Mesenchymal stem cell (in vitro differentiated cells and primary cell): ENCODE measurements around the gene PPIL3.
A peak's percentile ranks its signal among the peaks of the same experiment; 100 is the strongest.

ENCODE experiments used
- DNase-seq: peaks from one replicate; pipeline ENCODE4 v3.0.0-alpha.2; 2013
- H2AFZ ChIP-seq: one replicate; pipeline ENCODE4 v1.6.1; 2013; ENCODE audit warnings: low read depth, mild to moderate bottlenecking, control low read depth, inconsistent platforms, low read length, moderate library complexity
- H2AK5ac ChIP-seq: 2 replicates; pipeline ENCODE4 v1.6.1; 2013; ENCODE audit warnings: low read length, moderate library complexity, mild to moderate bottlenecking, inconsistent platforms; ENCODE audit not compliant: severe bottlenecking
- H2BK120ac ChIP-seq: one replicate; pipeline ENCODE4 v1.6.1; 2013; ENCODE audit warnings: low read depth, mild to moderate bottlenecking, inconsistent platforms, low read length, moderate library complexity
- H2BK12ac ChIP-seq, 2 experiments: one replicate each; pipeline ENCODE4 v1.6.1; 2013; ENCODE audit warnings: inconsistent platforms in 2 of 2, low read length in 2 of 2, mild to moderate bottlenecking in 2 of 2, moderate library complexity in 2 of 2, control low read depth in 1 of 2
- H2BK15ac ChIP-seq: one replicate; pipeline ENCODE4 v1.6.1; 2013; ENCODE audit warnings: mild to moderate bottlenecking, low read depth, inconsistent platforms; ENCODE audit not compliant: poor library complexity, severe bottlenecking
- H2BK5ac ChIP-seq: 2 replicates; pipeline ENCODE4 v1.6.1; 2013; ENCODE audit warnings: low read depth, mild to moderate bottlenecking, low read length, control low read depth, inconsistent platforms; ENCODE audit not compliant: poor library complexity, severe bottlenecking
- H3K14ac ChIP-seq, 2 experiments: one replicate each; pipeline ENCODE4 v1.6.1; 2013; ENCODE audit warnings: inconsistent platforms in 2 of 2, low read length in 2 of 2, control low read depth in 1 of 2, mild to moderate bottlenecking in 1 of 2, moderate library complexity in 1 of 2
- H3K18ac ChIP-seq, 2 experiments: one replicate each; pipeline ENCODE4 v1.6.1; 2013; ENCODE audit warnings: inconsistent platforms in 2 of 2, low read length in 2 of 2, control low read depth in 1 of 2, low read depth in 1 of 2, mild to moderate bottlenecking in 1 of 2
- H3K23ac ChIP-seq, 2 experiments: one replicate each; pipeline ENCODE4 v1.6.1; 2013; ENCODE audit warnings: inconsistent platforms in 2 of 2, low read length in 2 of 2, mild to moderate bottlenecking in 2 of 2, moderate library complexity in 2 of 2, control low read depth in 1 of 2
- H3K27ac ChIP-seq: 2 replicates; pipeline ENCODE4 v1.5.1; 2013; ENCODE audit warnings: mild to moderate bottlenecking, moderate library complexity, low read length, control low read depth, inconsistent platforms; ENCODE audit not compliant: poor library complexity, severe bottlenecking
- H3K27me3 ChIP-seq, 2 experiments: 2 replicates each; pipeline versions ENCODE4 v1.6.1 to v1.7.0; 2013; ENCODE audit warnings: low read length in 2 of 2, mild to moderate bottlenecking in 2 of 2, moderate library complexity in 2 of 2, control low read depth in 1 of 2, inconsistent platforms in 1 of 2; ENCODE audit not compliant: control insufficient read depth in 1 of 2, insufficient read depth in 1 of 2
- H3K36me3 ChIP-seq, 2 experiments: 2 replicates each; pipeline versions ENCODE4 v1.6.1 to v1.7.0; 2013; ENCODE audit warnings: low read length in 2 of 2, control low read depth in 1 of 2, inconsistent platforms in 1 of 2, low read depth in 1 of 2, mild to moderate bottlenecking in 1 of 2; ENCODE audit not compliant: insufficient read depth in 2 of 2, control insufficient read depth in 1 of 2
- H3K4ac ChIP-seq, 2 experiments: one replicate each; pipeline ENCODE4 v1.6.1; 2013; ENCODE audit warnings: inconsistent platforms in 2 of 2, low read length in 2 of 2, mild to moderate bottlenecking in 2 of 2, moderate library complexity in 2 of 2, control low read depth in 1 of 2, low read depth in 1 of 2
- H3K4me1 ChIP-seq: 2 replicates; pipeline ENCODE4 v1.6.1; 2013; ENCODE audit warnings: low read depth, low read length, control low read depth; ENCODE audit not compliant: control insufficient read depth, insufficient read depth
- H3K4me2 ChIP-seq: 2 replicates; pipeline ENCODE4 v1.6.1; 2013; ENCODE audit warnings: low read length, mild to moderate bottlenecking, inconsistent platforms; ENCODE audit not compliant: poor library complexity, severe bottlenecking
- H3K4me3 ChIP-seq, 2 experiments: 2 replicates each; pipeline versions ENCODE4 v1.5.1 to v1.7.0; 2013; ENCODE audit warnings: low read length in 2 of 2, mild to moderate bottlenecking in 2 of 2, control low read depth in 1 of 2, low read depth in 1 of 2; ENCODE audit not compliant: insufficient read depth in 1 of 2
- H3K79me1 ChIP-seq: replicated peaks from 2 replicates; pipeline ENCODE4 v1.6.1; 2013; ENCODE audit warnings: mild to moderate bottlenecking, control low read depth, low read length, inconsistent platforms; ENCODE audit not compliant: poor library complexity, severe bottlenecking
- H3K9ac ChIP-seq: 2 replicates; pipeline ENCODE4 v1.7.0; 2013; ENCODE audit warnings: mild to moderate bottlenecking, low read length, moderate library complexity
- H3K9me3 ChIP-seq: 2 replicates; pipeline ENCODE4 v1.7.0; 2013; ENCODE audit warnings: mild to moderate bottlenecking, low read length; ENCODE audit not compliant: control insufficient read depth
- H4K8ac ChIP-seq: one replicate; pipeline ENCODE4 v1.6.1; 2013; ENCODE audit warnings: inconsistent platforms, mild to moderate bottlenecking, low read length, moderate library complexity
- H4K91ac ChIP-seq: one replicate; pipeline ENCODE4 v1.6.1; 2013; ENCODE audit warnings: mild to moderate bottlenecking, low read length, inconsistent platforms
- WGBS: methylation state at CpG from one replicate; pipeline ENCODE4 v1.1.7; 2013; ENCODE audit warnings: mixed read lengths; 5-methylcytosine and 5-hydroxymethylcytosine counted together

The PPIL3 gene

DNA sequence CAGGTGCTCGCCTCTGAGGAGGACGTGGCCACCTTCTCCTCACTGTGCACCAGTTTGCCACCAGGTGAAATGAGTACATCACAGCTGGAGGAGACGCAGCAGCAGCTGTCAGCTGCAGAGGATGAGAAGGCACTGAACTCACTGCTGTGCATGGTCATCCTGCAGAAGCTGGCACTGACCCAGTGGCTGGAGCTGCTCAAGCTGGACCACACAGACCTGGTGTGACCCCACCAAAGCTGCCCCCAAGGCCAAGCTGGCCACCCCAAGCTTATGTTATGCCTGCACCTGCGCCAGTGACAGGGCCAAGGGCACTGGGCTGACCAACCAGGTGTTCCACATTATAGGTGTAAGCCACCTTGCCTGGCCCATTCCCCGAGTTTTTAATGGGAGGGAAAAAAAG lies 43.7 kb downstream of the PPIL3 start:
- H3K4me3 ChIP-seq = no peak overlapping the region
- no peak overlapping the region for H4K91ac ChIP-seq
- H2BK15ac ChIP-seq = no peak overlapping the region
- no peak overlapping the region for H2BK5ac ChIP-seq
- H3K14ac ChIP-seq = peak overlapping the region in 1 of 2 experiments; percentile 46
- no peaks in the 10 kb centered on the region for H3K4me1 ChIP-seq
- WGBS = 97% methylated on average over 5 of the region's 5 CpGs
- H2BK120ac ChIP-seq = no peak overlapping the region
- DNase-seq = no peak
- H3K18ac ChIP-seq = no peak overlapping the region
- H4K8ac ChIP-seq = no peak overlapping the region
- H3K4ac ChIP-seq = no peak overlapping the region
- no peak overlapping the region for H2AK5ac ChIP-seq
- H3K36me3 ChIP-seq = peaks cover 0 to under 1% of the 10 kb centered on the region in 2 experiments
- no peak overlapping the region for H2BK12ac ChIP-seq
- no peak overlapping the region for H3K9ac ChIP-seq
- no peak overlapping the region for H3K27ac ChIP-seq
- no peaks in the 10 kb centered on the region for H3K9me3 ChIP-seq
- no peak overlapping the region for H3K23ac ChIP-seq
- H3K79me1 ChIP-seq = no peaks in the 10 kb centered on the region
- H3K4me2 ChIP-seq = no peak overlapping the region
- H2AFZ ChIP-seq = no peak overlapping the region
- H3K27me3 ChIP-seq = no peaks in the 10 kb centered on the region

DNA sequence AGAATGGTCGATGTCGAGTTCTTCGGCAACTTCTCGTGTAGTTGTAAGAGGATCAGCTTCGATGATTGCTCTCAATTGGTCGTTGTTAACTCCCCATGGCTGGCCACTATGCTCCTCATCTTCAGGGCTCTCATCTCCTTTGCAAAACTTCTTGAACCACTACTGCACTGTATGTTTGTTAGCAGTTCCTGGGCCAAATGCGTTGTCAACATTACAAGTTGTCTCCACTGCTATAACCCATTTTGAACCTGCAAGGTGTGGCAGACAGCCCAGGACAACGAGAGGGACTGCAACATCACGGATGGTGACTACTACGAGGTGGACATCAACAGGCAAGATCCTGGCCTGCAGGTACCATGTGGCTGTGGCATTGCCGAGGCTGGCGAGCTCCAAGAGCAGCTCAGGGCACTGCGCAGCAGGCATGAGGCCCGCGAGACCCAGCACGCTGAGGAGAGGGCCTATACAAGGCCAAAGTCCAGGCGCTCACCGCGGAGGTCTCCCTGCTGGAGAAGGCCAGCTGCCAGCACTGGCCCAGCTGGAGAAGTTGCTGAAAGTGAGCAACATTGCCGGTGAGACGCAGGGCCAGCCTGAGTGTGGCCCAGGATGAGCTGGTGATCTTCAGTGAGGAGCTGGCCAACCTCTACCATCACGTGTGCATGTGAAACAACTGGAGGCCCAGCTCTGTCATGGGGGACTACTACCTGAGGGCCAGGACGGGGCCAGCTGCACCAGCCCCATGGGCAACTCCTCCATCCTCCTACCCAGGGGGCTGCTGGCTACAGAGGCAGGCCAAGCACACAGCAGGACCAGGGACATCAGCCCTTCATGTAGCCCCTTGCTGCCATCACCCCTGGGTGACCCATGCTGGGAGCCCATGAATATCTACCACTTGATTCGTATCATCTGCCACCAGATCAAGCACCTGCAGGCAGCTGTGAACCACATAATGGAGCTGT lies 44.6 kb downstream of the PPIL3 start:
- H3K9ac ChIP-seq = no peak overlapping the region
- no peak overlapping the region for H3K4ac ChIP-seq
- H2BK5ac ChIP-seq = no peak overlapping the region
- H3K4me2 ChIP-seq = no peak overlapping the region
- H2BK12ac ChIP-seq = no peak overlapping the region
- H3K4me3 ChIP-seq = no peak overlapping the region
- H3K4me1 ChIP-seq = no peaks in the 10 kb centered on the region
- no peak overlapping the region for H3K14ac ChIP-seq
- DNase-seq = no peak
- no peak overlapping the region for H4K91ac ChIP-seq
- no peaks in the 10 kb centered on the region for H3K27me3 ChIP-seq
- no peaks in the 10 kb centered on the region for H3K9me3 ChIP-seq
- no peaks in the 10 kb centered on the region for H3K79me1 ChIP-seq
- no peak overlapping the region for H2BK15ac ChIP-seq
- H2AK5ac ChIP-seq = no peak overlapping the region
- 93% methylated on average over 24 of the region's 24 CpGs for WGBS
- no peaks in the 10 kb centered on the region for H3K36me3 ChIP-seq
- no peak overlapping the region for H3K23ac ChIP-seq
- no peak overlapping the region for H2BK120ac ChIP-seq
- H4K8ac ChIP-seq = no peak overlapping the region
- H2AFZ ChIP-seq = no peak overlapping the region
- H3K27ac ChIP-seq = no peak overlapping the region
- no peak overlapping the region for H3K18ac ChIP-seq

DNA sequence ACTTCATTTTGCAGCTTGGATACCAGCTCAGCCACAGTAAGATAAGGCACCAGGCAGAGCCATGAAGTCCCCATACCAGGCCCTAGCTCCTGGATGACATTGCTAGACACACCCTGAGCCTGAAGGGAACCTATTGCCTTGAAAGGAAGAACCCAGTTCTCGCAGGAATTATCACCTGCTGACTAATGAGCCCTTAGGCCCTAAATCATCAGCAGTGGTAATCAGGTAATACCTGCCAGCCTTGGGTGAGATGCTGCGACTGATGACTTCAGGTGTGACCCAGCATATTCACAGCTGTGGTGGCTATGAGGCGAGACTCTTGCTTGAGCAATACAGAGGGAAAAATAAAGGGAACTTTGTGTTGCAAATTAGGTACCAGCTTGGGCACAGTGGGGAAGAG lies 49.4 kb downstream of the PPIL3 start:
- Histone ChIP-seq H3K36me3 (no peaks in the 10 kb centered on the region), H4K91ac (no peak overlapping the region), H3K4ac (no peak overlapping the region), H3K27me3 (no peaks in the 10 kb centered on the region), H2BK5ac (no peak overlapping the region), H3K4me3 (no peak overlapping the region), H4K8ac (no peak overlapping the region), H2AK5ac (no peak overlapping the region), H3K18ac (no peak overlapping the region), H3K9ac (no peak overlapping the region), H3K27ac (no peak overlapping the region), H2AFZ (no peak overlapping the region), H3K9me3 (peaks cover 13% of the 10 kb centered on the region), H3K4me1 (no peaks in the 10 kb centered on the region), H2BK12ac (no peak overlapping the region), H3K14ac (no peak overlapping the region), H3K23ac (no peak overlapping the region), H3K79me1 (no peaks in the 10 kb centered on the region), H2BK120ac (no peak overlapping the region), H2BK15ac (no peak overlapping the region), H3K4me2 (no peak overlapping the region)
- WGBS = 77% methylated on average over 3 of the region's 3 CpGs
- no peak for DNase-seq

DNA sequence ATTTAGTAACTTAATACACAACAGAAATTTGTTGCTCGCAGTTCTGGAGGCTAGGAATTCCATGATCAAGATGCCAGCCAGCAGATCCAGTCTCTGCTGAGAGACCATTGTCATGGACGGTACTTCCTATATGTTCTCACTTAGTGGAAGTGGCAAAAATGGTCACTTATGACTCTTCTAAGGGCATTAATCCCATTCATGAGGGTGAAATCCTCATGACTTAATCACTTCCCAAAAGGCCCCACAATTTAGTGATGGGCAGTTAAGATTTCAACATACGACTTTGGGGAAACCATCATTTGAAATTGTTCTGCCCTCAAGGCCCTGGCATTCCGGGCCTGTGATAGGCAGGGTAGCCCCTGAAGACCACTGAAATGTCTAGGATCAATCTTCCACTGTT lies 54.2 kb downstream of the PPIL3 start:
- no peak overlapping the region for H3K27ac ChIP-seq
- no peak overlapping the region for H2AK5ac ChIP-seq
- DNase-seq = no peak
- no peak overlapping the region for H3K23ac ChIP-seq
- H3K4ac ChIP-seq = no peak overlapping the region
- H3K27me3 ChIP-seq = no peaks in the 10 kb centered on the region
- H4K91ac ChIP-seq = no peak overlapping the region
- H2BK12ac ChIP-seq = no peak overlapping the region
- H3K9me3 ChIP-seq = peaks cover 13% of the 10 kb centered on the region
- no peak overlapping the region for H2BK120ac ChIP-seq
- H3K4me2 ChIP-seq = no peak overlapping the region
- no peak overlapping the region for H3K14ac ChIP-seq
- H3K79me1 ChIP-seq = no peaks in the 10 kb centered on the region
- no peak overlapping the region for H4K8ac ChIP-seq
- H2AFZ ChIP-seq = no peak overlapping the region
- no peaks in the 10 kb centered on the region for H3K4me1 ChIP-seq
- H3K4me3 ChIP-seq = no peak overlapping the region
- H2BK5ac ChIP-seq = no peak overlapping the region
- H3K9ac ChIP-seq = no peak overlapping the region
- no peak overlapping the region for H3K18ac ChIP-seq
- H3K36me3 ChIP-seq = no peaks in the 10 kb centered on the region
- 92% methylated on average over 4 of the region's 4 CpGs for WGBS
- H2BK15ac ChIP-seq = no peak overlapping the region
